CD4-positive, alpha-beta T cell treated with Interferon alpha-2 for 1 hour (primary cell): ENCODE data around the gene ECT2.
"Not testable (repeated sequence)": the region's sequence is repeated elsewhere in the genome, so short reads cannot be mapped to it uniquely, and the experiment has no call there.

Experiments used
- DNase-seq, 2 donors: peaks; one replicate each; pipeline ENCODE4 v3.0.0-alpha.2; 2020 to 2022

ECT2 gene

DNA sequence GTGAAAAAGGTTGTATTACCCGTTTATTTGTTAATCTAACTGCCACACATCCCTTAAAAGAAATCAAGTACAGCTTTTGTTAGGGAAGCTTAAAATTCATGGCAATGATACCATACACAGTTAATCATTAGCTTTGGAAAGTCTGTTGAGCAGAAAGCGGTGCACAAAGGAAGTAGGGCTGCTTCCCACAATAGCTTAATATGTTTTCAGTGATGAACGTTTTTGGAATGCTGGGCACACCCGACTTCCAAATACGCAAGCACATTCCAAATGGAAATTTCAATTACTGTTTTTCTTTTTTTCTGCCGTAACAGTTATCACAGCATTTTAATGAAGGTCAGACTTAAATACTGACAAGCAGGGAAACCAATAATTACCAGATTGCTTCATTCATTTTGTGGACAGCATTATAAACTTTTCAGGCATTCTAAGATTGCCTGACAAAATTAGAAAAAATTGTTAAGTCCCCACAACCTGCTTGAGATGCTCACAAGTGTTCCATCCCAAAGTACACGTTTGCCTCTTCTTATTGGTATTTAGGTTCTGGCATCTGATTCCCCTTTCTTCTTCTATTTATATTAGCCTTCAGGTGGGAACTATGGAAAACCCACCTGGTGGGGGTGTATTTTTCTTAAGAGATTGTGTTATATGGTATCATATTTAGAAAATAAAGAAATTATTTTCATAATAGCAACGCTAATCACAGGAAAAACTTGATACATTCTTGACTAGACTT is 1.1 kb upstream of the ECT2 start:
- DNase-seq, result no peak

DNA sequence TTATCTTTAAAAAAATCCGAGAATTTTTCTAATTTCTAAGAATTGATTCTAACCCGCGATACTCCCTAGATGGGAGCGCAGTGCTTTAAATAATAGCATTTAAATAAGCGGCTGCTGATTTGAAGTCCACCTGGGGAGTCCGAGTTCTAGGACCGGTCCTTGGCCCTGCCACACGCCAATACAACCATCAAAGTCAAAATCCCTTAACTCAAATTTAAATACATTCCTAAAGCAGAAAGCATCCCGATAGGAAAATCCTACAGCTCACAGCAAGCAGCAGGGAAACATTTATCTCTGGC is 508 bp upstream of the ECT2 start:
- no peak for DNase-seq

- peak in 1 of 2 donors; percentile 12 for DNase-seq
Measured at GRCh38 chr3:172751175-172751704, 714 bp downstream of the ECT2 start.

DNA sequence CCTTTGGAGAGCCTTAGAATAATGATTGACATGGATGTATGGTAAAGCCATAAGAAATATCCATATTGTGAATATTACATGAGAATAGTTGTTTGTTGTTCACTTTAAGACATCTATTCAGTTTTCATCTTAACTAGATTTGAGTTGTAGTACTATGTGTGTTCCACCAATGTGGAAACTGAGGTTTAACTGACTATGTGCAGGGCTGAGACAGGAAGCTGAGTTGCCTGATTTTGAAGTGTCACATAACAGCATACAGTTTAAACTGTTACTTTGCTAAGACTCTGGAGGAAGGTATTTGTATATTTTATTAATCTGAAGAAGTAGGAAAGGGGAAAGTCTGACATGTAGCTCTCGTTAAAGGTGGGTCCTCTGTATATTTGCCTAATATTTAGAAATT is 2.1 kb downstream of the ECT2 start:
- no peak for DNase-seq

- DNase-seq, result no peak
Measured at GRCh38 chr3:172753125-172753524, 2.6 kb downstream of the ECT2 start.

GRCh38 chr3:172760416-172760815 is 9.9 kb downstream of the ECT2 start:
- not testable (repeated sequence) for DNase-seq

DNA sequence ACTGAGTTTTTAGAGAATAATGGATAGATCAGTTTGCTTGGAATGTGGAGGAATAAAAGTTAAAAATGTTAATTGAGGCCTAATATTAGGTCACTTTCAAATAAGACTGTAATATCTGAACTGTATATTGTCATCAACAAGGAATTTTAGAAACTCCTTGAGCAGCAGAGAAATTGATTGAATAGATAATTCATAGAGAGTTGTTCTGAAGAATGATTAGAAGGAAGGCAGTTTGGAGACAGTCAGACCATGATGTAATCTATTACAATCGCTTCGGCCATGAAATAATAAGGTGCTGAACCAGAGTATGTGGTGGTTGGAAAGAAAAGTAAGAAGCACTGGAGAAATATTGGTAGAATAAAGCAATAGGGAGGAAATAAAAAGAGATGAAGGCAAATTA is 15.7 kb downstream of the ECT2 start:
- no peak for DNase-seq

DNA sequence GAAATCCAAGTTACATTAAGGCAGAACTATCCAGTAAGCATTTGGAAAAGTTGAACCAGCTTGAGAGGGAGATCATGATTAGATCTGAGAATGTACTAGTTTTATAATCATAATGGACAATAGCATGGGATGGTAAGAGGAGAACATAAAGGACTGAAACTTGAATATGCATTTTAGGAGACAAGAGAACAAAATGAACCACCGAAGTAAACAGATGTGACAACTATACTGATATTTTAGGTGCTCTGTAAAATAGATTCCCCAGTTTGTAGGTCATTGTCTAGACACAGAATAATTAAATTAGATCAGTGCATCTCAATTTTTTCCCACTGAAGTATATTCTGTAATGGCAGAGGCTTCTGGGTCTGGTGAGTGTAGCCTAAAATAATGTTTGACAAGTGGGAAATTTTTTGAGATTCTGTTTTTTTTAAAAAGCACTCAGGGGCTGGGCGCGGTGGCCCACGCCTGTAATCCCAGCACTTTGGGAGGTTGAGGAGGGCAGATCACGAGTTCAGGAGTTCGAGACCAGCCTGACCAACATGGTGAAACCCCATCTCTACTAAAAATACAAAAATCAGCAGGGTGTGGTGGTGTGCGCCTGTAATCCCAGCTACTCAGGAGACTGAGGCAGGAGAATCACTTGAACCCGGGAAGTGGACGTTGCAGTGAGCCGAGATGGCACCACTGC is 16.3 kb downstream of the ECT2 start:
- DNase-seq, result no peak

- no peak for DNase-seq
Measured at GRCh38 chr3:172770382-172770781, 19.9 kb downstream of the ECT2 start.

- DNase-seq, result no peak
Measured at GRCh38 chr3:172771672-172772071, 21.1 kb downstream of the ECT2 start.

DNA sequence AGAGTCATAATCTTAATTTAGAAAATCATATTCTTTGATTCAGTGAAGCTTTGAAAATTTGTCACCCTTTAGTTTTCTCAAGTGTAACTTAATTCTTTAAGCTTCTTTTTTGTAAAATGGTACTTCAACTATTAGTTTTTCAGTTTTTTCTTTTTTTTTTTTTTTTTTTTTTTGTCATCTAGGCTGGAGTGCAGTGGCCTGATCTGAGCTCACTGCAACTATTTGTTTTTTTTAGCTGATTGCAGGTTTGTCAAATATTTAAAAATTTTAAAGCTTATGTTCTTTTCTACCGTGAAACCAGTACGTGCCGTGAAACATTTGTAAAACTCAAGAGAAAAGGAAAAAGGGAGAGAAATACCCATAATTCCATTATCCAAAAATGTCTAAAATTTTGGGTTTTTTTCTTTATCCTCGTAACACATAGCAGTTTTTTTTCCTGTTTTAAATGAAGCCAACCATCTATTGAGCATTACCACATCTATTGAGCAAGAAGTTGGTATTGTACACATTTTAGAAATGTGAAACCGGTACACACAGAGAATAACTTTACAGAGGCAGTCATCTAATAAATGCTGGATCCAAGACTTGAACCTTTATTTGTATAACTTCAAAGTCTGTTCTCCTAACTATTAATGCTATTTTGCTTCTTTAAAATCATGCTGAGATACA is 25.7 kb downstream of the ECT2 start:
- DNase-seq, result no peak

GRCh38 chr3:172777901-172778300 is 27.4 kb downstream of the ECT2 start:
- no peak for DNase-seq

DNA sequence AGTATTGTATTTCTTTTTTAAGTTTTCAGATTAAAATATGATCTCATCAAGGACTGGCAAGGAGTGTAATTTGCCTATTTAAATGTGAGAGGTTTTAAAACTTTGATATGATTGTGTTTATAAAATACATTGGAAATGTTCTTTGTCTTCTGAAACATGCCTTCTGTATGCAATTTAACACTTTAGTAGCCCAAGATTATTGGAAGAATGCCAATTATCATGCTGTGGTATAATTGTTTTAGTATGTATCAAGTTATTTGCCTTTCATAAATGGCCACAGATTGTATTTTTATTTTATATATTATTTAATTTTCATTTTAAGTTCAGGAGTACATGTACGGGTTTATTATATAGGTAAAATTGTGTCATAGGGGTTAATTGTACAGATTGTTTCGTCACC is 31.7 kb downstream of the ECT2 start:
- DNase-seq, result no peak

GRCh38 chr3:172786036-172786435 is 35.5 kb downstream of the ECT2 start:
- DNase-seq, result no peak

- no peak for DNase-seq
Measured at GRCh38 chr3:172787019-172787418, 36.5 kb downstream of the ECT2 start.

DNA sequence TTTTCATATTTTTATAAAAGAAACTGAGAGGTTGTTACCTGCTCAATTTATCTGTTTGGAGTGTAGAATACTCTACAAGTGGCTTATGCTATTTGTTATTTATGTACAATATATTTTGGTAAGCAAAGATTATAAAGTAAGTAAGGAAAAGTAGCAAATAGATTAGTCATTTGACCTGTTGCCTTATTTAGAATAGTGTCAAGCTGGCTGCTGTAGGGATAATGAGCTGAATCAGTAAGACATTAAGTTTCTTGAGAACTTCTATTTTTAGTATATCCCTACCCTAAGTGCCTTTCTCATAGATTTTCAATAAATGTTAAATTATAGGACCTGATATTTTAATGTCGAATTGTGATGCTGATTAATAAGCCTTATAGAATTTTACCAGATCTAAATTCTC is 37.2 kb downstream of the ECT2 start:
- no peak for DNase-seq

GRCh38 chr3:172799246-172799645 is 48.7 kb downstream of the ECT2 start:
- DNase-seq, result no peak

DNA sequence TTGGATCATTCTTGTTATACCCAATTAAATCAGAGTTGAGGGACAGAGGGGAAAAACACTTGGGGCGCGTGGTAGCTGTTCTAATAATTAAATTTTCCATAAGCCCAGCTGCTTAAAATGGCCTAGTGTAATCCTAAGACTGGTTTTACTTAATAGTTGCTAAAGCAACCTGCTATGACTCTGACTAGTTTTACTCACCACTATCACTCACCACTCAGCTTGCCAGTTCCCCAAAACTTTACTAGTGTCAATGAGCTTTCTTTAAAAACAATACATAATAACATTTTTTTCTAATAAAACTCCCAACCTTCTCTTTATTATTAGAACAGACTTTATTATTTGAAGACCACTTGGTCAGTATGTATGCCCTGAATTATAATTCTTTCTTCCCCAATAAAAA is 49.6 kb downstream of the ECT2 start:
- DNase-seq, result no peak

DNA sequence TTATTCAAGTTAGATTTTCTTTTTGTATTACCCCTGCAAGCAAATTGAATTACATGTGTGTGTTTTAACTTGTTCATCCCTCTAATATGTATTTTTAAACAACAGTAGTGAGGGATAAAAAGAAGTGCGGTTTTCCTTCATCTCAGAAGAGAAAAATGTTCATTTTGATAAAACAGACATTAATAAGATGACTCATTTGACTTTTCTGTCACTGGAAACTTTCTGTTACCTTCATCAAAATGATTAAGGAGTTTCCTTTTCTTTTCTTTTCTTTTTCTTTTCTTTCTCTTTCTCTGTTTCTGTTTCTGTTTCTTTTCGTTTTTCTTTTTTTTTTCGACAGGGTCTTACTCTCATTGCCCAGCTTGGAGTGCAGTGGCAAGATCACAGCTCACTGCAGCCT is 53.0 kb downstream of the ECT2 start:
- DNase-seq, result no peak

- no peak for DNase-seq
Measured at GRCh38 chr3:172804323-172804722, 53.8 kb downstream of the ECT2 start.

DNA sequence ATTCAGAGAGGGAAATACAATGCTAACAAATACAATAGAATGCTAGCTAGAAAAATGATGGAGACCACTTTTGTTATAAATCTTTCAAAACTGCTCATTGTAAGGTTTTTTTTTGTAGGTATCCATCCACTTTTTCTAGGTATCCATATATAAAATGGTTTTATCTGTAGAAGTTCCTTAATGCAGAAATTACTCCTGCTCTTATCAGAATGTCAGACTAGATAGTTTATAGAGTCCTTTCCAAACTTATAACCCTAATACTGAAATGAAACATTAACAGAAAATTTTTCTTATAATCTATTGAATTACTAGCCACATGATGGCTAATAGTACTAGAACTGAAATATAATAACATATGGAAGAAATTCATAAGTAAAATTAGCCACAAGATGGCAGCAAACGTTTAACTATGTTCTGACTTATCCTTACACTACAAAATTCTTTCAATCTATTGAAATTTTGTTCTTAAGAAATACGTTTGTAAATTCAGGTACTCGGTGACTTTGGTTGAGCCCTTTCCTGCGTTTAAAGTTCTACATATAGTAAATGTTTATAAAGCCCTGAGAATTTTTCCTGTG is 58.5 kb downstream of the ECT2 start:
- peak in 1 of 2 donors; percentile 42 for DNase-seq

DNA sequence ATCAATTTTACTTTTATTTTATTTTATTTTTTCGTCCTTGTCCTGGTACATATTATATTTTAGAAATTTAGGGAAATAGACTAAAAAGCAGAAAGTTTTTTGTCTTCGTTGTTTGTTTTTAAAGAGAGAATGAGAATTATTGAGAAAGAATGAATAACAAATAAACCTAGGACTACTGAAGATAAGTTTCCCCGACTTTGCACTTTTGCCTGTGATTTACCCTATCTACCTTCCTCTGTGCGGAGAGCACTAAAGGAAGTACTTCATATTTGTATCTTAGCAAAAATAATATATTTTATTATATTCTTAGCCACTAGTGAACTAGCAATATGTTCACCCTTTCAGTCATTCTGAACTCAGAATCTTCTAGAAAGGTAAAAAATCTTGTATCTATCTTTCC is 60.6 kb downstream of the ECT2 start:
- DNase-seq, result no peak

- no peak for DNase-seq
Measured at GRCh38 chr3:172813462-172813861, 62.9 kb downstream of the ECT2 start.

DNA sequence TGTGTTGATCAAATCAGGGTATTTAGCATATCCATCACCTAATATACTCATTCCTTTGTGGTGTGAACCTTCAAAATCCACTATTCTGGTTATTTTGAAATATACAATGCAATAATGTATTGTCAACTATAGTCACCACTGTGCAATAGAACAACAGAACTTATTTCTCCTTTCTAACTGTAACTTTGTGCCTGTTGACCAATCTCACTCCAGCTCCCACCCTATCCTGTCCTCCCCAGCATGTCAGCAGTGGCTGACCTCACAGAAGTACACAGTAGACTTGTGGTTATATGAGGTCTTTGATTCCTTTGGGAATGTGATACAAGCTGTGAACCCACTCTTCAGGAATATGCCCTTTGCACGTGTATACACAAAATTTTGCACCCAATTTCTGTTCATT is 64.2 kb downstream of the ECT2 start:
- DNase-seq, result no peak
